ENCODE measurements around the gene MYBL2.

GRCh38 chr20:43752051-43752360, 85.1 kb downstream of the MYBL2 start:
- TF ChIP-seq CTCF (IDR thresholded peaks at IDR 0.05) (no peak), EP300 (IDR thresholded peaks at IDR 0.05) (no peak), POLR2A (IDR thresholded peaks at IDR 0.05; ENCODE audit: low read depth) (no peak)
